Measurements from ENCODE around the gene KRT24.

KRT24 gene

GRCh38 chr17:40694584-40694983, 9.0 kb downstream of the KRT24 start:
- Histone ChIP-seq H3K9ac (ENCODE audit: low read length) (no peak overlapping the region), H3K36me3 (ENCODE audit: control insufficient read depth, low read depth, low read length) (no peaks in the 10 kb centered on the region), H3K4me1 (ENCODE audit: control insufficient read depth, low read depth, low read length) (no peaks in the 10 kb centered on the region), H3K9me3 (ENCODE audit: control insufficient read depth, low read depth, low read length) (no peaks in the 10 kb centered on the region), H3K27me3 (ENCODE audit: control insufficient read depth, insufficient read depth, low read length) (no peaks in the 10 kb centered on the region), H3K4me3 (ENCODE audit: low read length) (no peak overlapping the region), H3K27ac (ENCODE audit: low read length) (no peak overlapping the region)

- no peak overlapping the region for H3K9ac ChIP-seq (ENCODE audit: low read length)
- no peaks in the 10 kb centered on the region for H3K36me3 ChIP-seq (ENCODE audit: control insufficient read depth, low read depth, low read length)
- H3K4me1 ChIP-seq (ENCODE audit: control insufficient read depth, low read depth, low read length), result no peaks in the 10 kb centered on the region
- H3K4me3 ChIP-seq (ENCODE audit: low read length), result no peak overlapping the region
- H3K27ac ChIP-seq (ENCODE audit: low read length), result no peak overlapping the region
- H3K9me3 ChIP-seq (ENCODE audit: control insufficient read depth, low read depth, low read length), result no peaks in the 10 kb centered on the region
- H3K27me3 ChIP-seq (ENCODE audit: control insufficient read depth, insufficient read depth, low read length), result no peaks in the 10 kb centered on the region
Observed at GRCh38 chr17:40687106-40687505, 16.4 kb downstream of the KRT24 start.

GRCh38 chr17:40686192-40686591, 17.4 kb downstream of the KRT24 start:
- Histone ChIP-seq H3K27ac (ENCODE audit: low read length) (no peak overlapping the region), H3K27me3 (ENCODE audit: control insufficient read depth, insufficient read depth, low read length) (no peaks in the 10 kb centered on the region), H3K9me3 (ENCODE audit: control insufficient read depth, low read depth, low read length) (no peaks in the 10 kb centered on the region), H3K4me3 (ENCODE audit: low read length) (no peak overlapping the region), H3K36me3 (ENCODE audit: control insufficient read depth, low read depth, low read length) (no peaks in the 10 kb centered on the region), H3K4me1 (ENCODE audit: control insufficient read depth, low read depth, low read length) (no peaks in the 10 kb centered on the region), H3K9ac (ENCODE audit: low read length) (no peak overlapping the region)

- H3K9me3 ChIP-seq (ENCODE audit: control insufficient read depth, low read depth, low read length), result no peaks in the 10 kb centered on the region
- no peaks in the 10 kb centered on the region for H3K27me3 ChIP-seq (ENCODE audit: control insufficient read depth, insufficient read depth, low read length)
- no peaks in the 10 kb centered on the region for H3K36me3 ChIP-seq (ENCODE audit: control insufficient read depth, low read depth, low read length)
- H3K4me1 ChIP-seq (ENCODE audit: control insufficient read depth, low read depth, low read length), result no peaks in the 10 kb centered on the region
- H3K4me3 ChIP-seq (ENCODE audit: low read length), result no peak overlapping the region
- no peak overlapping the region for H3K27ac ChIP-seq (ENCODE audit: low read length)
- H3K9ac ChIP-seq (ENCODE audit: low read length), result no peak overlapping the region
Observed at GRCh38 chr17:40680998-40681397, 22.6 kb downstream of the KRT24 start.

- H3K4me3 ChIP-seq (ENCODE audit: low read length), result no peak overlapping the region
- H3K9ac ChIP-seq (ENCODE audit: low read length), result no peak overlapping the region
- H3K36me3 ChIP-seq (ENCODE audit: control insufficient read depth, low read depth, low read length), result no peaks in the 10 kb centered on the region
- H3K27me3 ChIP-seq (ENCODE audit: control insufficient read depth, insufficient read depth, low read length), result no peaks in the 10 kb centered on the region
- no peaks in the 10 kb centered on the region for H3K4me1 ChIP-seq (ENCODE audit: control insufficient read depth, low read depth, low read length)
- H3K9me3 ChIP-seq (ENCODE audit: control insufficient read depth, low read depth, low read length), result no peaks in the 10 kb centered on the region
- H3K27ac ChIP-seq (ENCODE audit: low read length), result no peak overlapping the region
Observed at GRCh38 chr17:40679523-40679907, 24.0 kb downstream of the KRT24 start.

- no peak overlapping the region for H3K4me3 ChIP-seq (ENCODE audit: low read length)
- no peak overlapping the region for H3K27ac ChIP-seq (ENCODE audit: low read length)
- H3K4me1 ChIP-seq (ENCODE audit: control insufficient read depth, low read depth, low read length), result no peaks in the 10 kb centered on the region
- H3K27me3 ChIP-seq (ENCODE audit: control insufficient read depth, insufficient read depth, low read length), result no peaks in the 10 kb centered on the region
- H3K36me3 ChIP-seq (ENCODE audit: control insufficient read depth, low read depth, low read length), result no peaks in the 10 kb centered on the region
- no peaks in the 10 kb centered on the region for H3K9me3 ChIP-seq (ENCODE audit: control insufficient read depth, low read depth, low read length)
- H3K9ac ChIP-seq (ENCODE audit: low read length), result no peak overlapping the region
Observed at GRCh38 chr17:40678902-40679522, 24.5 kb downstream of the KRT24 start.

- Histone ChIP-seq H3K4me1 (ENCODE audit: control insufficient read depth, low read depth, low read length) (no peaks in the 10 kb centered on the region), H3K9ac (ENCODE audit: low read length) (no peak overlapping the region), H3K9me3 (ENCODE audit: control insufficient read depth, low read depth, low read length) (no peaks in the 10 kb centered on the region), H3K36me3 (ENCODE audit: control insufficient read depth, low read depth, low read length) (no peaks in the 10 kb centered on the region), H3K4me3 (ENCODE audit: low read length) (no peak overlapping the region), H3K27ac (ENCODE audit: low read length) (no peak overlapping the region), H3K27me3 (ENCODE audit: control insufficient read depth, insufficient read depth, low read length) (no peaks in the 10 kb centered on the region)
Observed at GRCh38 chr17:40675905-40676304, 27.6 kb downstream of the KRT24 start.

GRCh38 chr17:40672654-40673053, 30.9 kb downstream of the KRT24 start:
- no peaks in the 10 kb centered on the region for H3K36me3 ChIP-seq (ENCODE audit: control insufficient read depth, low read depth, low read length)
- H3K27ac ChIP-seq (ENCODE audit: low read length), result no peak overlapping the region
- H3K9ac ChIP-seq (ENCODE audit: low read length), result no peak overlapping the region
- no peak overlapping the region for H3K4me3 ChIP-seq (ENCODE audit: low read length)
- H3K9me3 ChIP-seq (ENCODE audit: control insufficient read depth, low read depth, low read length), result no peaks in the 10 kb centered on the region
- H3K4me1 ChIP-seq (ENCODE audit: control insufficient read depth, low read depth, low read length), result no peaks in the 10 kb centered on the region
- H3K27me3 ChIP-seq (ENCODE audit: control insufficient read depth, insufficient read depth, low read length), result no peaks in the 10 kb centered on the region

GRCh38 chr17:40671282-40671681, 32.3 kb downstream of the KRT24 start:
- Histone ChIP-seq H3K4me3 (ENCODE audit: low read length) (no peak overlapping the region), H3K9ac (ENCODE audit: low read length) (no peak overlapping the region), H3K9me3 (ENCODE audit: control insufficient read depth, low read depth, low read length) (no peaks in the 10 kb centered on the region), H3K27me3 (ENCODE audit: control insufficient read depth, insufficient read depth, low read length) (no peaks in the 10 kb centered on the region), H3K36me3 (ENCODE audit: control insufficient read depth, low read depth, low read length) (no peaks in the 10 kb centered on the region), H3K4me1 (ENCODE audit: control insufficient read depth, low read depth, low read length) (no peaks in the 10 kb centered on the region), H3K27ac (ENCODE audit: low read length) (no peak overlapping the region)

- Histone ChIP-seq H3K4me1 (ENCODE audit: control insufficient read depth, low read depth, low read length) (peaks cover 4% of the 10 kb centered on the region), H3K9ac (ENCODE audit: low read length) (no peak overlapping the region), H3K9me3 (ENCODE audit: control insufficient read depth, low read depth, low read length) (no peaks in the 10 kb centered on the region), H3K36me3 (ENCODE audit: control insufficient read depth, low read depth, low read length) (no peaks in the 10 kb centered on the region), H3K4me3 (ENCODE audit: low read length) (no peak overlapping the region), H3K27me3 (ENCODE audit: control insufficient read depth, insufficient read depth, low read length) (no peaks in the 10 kb centered on the region), H3K27ac (ENCODE audit: low read length) (no peak overlapping the region)
Observed at GRCh38 chr17:40666331-40666730, 37.2 kb downstream of the KRT24 start.

- no peaks in the 10 kb centered on the region for H3K36me3 ChIP-seq (ENCODE audit: control insufficient read depth, low read depth, low read length)
- H3K27me3 ChIP-seq (ENCODE audit: control insufficient read depth, insufficient read depth, low read length), result no peaks in the 10 kb centered on the region
- H3K4me3 ChIP-seq (ENCODE audit: low read length), result peak within 1 kb of the TSS; percentile 57
- no peak within 1 kb of the TSS for H3K27ac ChIP-seq (ENCODE audit: low read length)
- no peak within 1 kb of the TSS for H3K9ac ChIP-seq (ENCODE audit: low read length)
- peaks cover 4% of the 10 kb centered on the region for H3K4me1 ChIP-seq (ENCODE audit: control insufficient read depth, low read depth, low read length)
- no peaks in the 10 kb centered on the region for H3K9me3 ChIP-seq (ENCODE audit: control insufficient read depth, low read depth, low read length)
Observed at GRCh38 chr17:40664582-40665333, 38.8 kb downstream of the KRT24 start, which contains the start of gene KRT222. KRT222 (minus strand) TSS chr17:40665177; CDS start chr17:40665099, 78 bp downstream.

GRCh38 chr17:40663252-40663651, 40.3 kb downstream of the KRT24 start:
- H3K36me3 ChIP-seq (ENCODE audit: control insufficient read depth, low read depth, low read length), result no peaks in the 10 kb centered on the region

More at GRCh38 chr17:40663252-40663651, 40.3 kb downstream of the KRT24 start:
- H3K4me3 ChIP-seq (ENCODE audit: low read length), result no peak overlapping the region
- no peak overlapping the region for H3K9ac ChIP-seq (ENCODE audit: low read length)
- H3K9me3 ChIP-seq (ENCODE audit: control insufficient read depth, low read depth, low read length), result no peaks in the 10 kb centered on the region
- H3K27me3 ChIP-seq (ENCODE audit: control insufficient read depth, insufficient read depth, low read length), result no peaks in the 10 kb centered on the region
- peaks cover 4% of the 10 kb centered on the region for H3K4me1 ChIP-seq (ENCODE audit: control insufficient read depth, low read depth, low read length)
- no peak overlapping the region for H3K27ac ChIP-seq (ENCODE audit: low read length)

Measured in iPS-18a (cell line).